Heart left ventricle (tissue), 13 donors: ENCODE data around the gene ZDHHC3.

Experiments used
- POLR2A ChIP-seq, 2 donors: fragments of 450-650 bp; IDR thresholded peaks; one replicate each; pipeline ENCODE4 v1.6.1; 2017; ENCODE audit warnings: antibody characterized with exemption in 2 of 2, mild to moderate bottlenecking in 2 of 2, moderate library complexity in 2 of 2
- TF ChIP-seq, protein P1 (sequence below), 12 donors: fragments of 200-600 bp; sonication (generic) in 4 of 12; IDR thresholded peaks; one replicate each; pipeline versions ENCODE4 v1.5.0 to v1.8.0; 2018 to 2022; ENCODE audit warnings: antibody characterized with exemption in 12 of 12, mild to moderate bottlenecking in 5 of 12
- donor health status: ischemic (EF 13 %, LVEDD 7.1; RV severe dilation, severe dysfunction).
- donor health status: DM: no; HTN: yes; CAD: no.
- donor health status: DM: no; HTN: no; CAD: no.
- donor health status: ischemic (EF 25% LVEDD 6.9; RV normal size, moderate dysfunction).
- donor health status: ischemic (EF 25% LVEDD 5.7; RV mildly dilated, moderate dysfunction).
- donor health status: ischemic (EF 35%, LVEDD 5.7; RV mildly dilated, moderate dysfunction).
- donor health status: nonischemic (EF 11% LVEDD 7.7; RV severe dilation, severe dysfunction).
- donor health status: DM: yes; HTN: yes; CAD: no.
- donor health status: PGD.
- donor health status: ischemic (EF 29% LVEDD 5.4; RV normal size, mild dysfunction).
- donor health status: nonischemic (EF 23%, LVEDD 6.1; RV moderate dilation, normal function).

DNA sequence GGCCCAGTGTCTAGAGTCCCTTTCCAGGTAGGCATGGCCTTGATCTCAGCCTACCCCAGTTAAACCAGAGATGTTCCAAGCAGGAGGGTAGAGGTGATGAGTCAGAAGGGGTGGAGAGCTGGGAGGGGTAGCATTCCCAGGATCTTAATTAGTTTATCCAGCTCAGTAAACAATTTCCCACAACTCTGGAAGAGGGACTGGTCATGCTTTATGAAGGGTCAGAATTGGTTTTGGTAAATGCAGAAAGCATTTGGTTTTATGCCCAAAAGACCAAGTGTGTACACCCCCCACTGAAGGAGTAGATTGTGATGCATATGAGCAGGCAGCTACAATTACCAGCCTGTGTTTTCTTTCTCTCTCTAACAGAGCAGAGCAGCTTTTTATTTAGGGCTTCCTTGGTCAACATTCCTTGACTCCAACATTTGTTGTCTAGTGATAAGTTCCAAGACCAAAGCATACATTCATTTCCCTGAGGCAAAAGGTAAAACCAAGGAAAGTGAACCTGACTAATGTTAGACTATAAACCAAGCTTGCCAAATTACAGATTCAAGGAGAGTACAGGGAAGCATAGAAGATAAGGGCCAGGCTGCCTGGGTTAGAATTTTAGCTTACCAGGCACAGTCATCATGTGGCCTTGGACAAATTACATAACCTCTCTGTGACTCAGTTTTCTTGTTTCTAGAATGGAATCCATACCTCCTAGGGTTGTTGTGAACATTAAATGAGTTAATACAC is 17.7 kb upstream of the ZDHHC3 start:
- TF ChIP-seq POLR2A (IDR thresholded peaks at IDR 0.05): no peak
- TF ChIP-seq, protein P1, sequence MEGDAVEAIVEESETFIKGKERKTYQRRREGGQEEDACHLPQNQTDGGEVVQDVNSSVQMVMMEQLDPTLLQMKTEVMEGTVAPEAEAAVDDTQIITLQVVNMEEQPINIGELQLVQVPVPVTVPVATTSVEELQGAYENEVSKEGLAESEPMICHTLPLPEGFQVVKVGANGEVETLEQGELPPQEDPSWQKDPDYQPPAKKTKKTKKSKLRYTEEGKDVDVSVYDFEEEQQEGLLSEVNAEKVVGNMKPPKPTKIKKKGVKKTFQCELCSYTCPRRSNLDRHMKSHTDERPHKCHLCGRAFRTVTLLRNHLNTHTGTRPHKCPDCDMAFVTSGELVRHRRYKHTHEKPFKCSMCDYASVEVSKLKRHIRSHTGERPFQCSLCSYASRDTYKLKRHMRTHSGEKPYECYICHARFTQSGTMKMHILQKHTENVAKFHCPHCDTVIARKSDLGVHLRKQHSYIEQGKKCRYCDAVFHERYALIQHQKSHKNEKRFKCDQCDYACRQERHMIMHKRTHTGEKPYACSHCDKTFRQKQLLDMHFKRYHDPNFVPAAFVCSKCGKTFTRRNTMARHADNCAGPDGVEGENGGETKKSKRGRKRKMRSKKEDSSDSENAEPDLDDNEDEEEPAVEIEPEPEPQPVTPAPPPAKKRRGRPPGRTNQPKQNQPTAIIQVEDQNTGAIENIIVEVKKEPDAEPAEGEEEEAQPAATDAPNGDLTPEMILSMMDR (IDR thresholded peaks at IDR 0.05): no peak
